HepG2 (cell line): ENCODE measurements around the gene PRSS27. TPM values are rescaled to one million over a fixed set of nuclear protein-coding genes. Genes with fewer than 3 reads are reported as not detected.

Experiments used
- CHCHD3 ChIP-seq: sonication (generic); formaldehyde crosslinking; IDR thresholded peaks from 2 replicates; pipeline ENCODE4 v1.8.0; 2022; ENCODE audit warnings: mild to moderate bottlenecking, missing genetic modification reagents, moderate library complexity
- FOXA3 ChIP-seq: IDR thresholded peaks from 2 replicates; pipeline ENCODE4 v1.6.1; 2016; ENCODE audit warnings: missing genetic modification reagents, missing compliant biosample characterization
- JUNB ChIP-seq: sonication (generic); formaldehyde crosslinking; IDR thresholded peaks from 2 replicates; pipeline ENCODE4 v1.8.0; 2022; ENCODE audit warnings: missing genetic modification reagents, mild to moderate bottlenecking, borderline replicate concordance
- JUND ChIP-seq: sonication (generic); formaldehyde crosslinking; IDR thresholded peaks from 2 replicates; pipeline ENCODE4 v1.8.0; 2022; ENCODE audit warnings: mild to moderate bottlenecking, missing genetic modification reagents
- KDM1A ChIP-seq: IDR thresholded peaks from 2 replicates; pipeline ENCODE4 v1.6.1; 2016; ENCODE audit warnings: missing compliant biosample characterization
- KLF9 ChIP-seq: IDR thresholded peaks from 2 replicates; pipeline ENCODE4 v1.6.1; 2016; ENCODE audit warnings: low read depth
- MAF1 ChIP-seq: sonication (generic); formaldehyde crosslinking; IDR thresholded peaks from 2 replicates; pipeline ENCODE4 v1.5.0; 2020; ENCODE audit warnings: missing genetic modification reagents, borderline replicate concordance
- MATR3 ChIP-seq: sonication (generic); formaldehyde crosslinking; IDR thresholded peaks from 2 replicates; pipeline ENCODE4 v1.4.0; 2020; ENCODE audit warnings: missing genetic modification reagents
- MED8 ChIP-seq: sonication (generic); formaldehyde crosslinking; IDR thresholded peaks from 2 replicates; pipeline ENCODE4 v1.8.1; 2023; ENCODE audit warnings: mild to moderate bottlenecking, missing genetic modification reagents; ENCODE audit not compliant: insufficient replicate concordance
- RNF2 ChIP-seq: fragments of 450-650 bp; conservative IDR thresholded peaks from 2 replicates; pipeline ENCODE4 v1.6.1; 2016; ENCODE audit warnings: low read depth
- SAP130 ChIP-seq: IDR thresholded peaks from 2 replicates; pipeline ENCODE4 v1.6.1; 2016; ENCODE audit warnings: low read depth
- SIN3B ChIP-seq: fragments of 150-350 bp; IDR thresholded peaks from 2 replicates; pipeline ENCODE4 v1.6.1; 2014; ENCODE audit warnings: low read length
- ZNF225 ChIP-seq: sonication (generic); formaldehyde crosslinking; IDR thresholded peaks from 2 replicates; pipeline ENCODE4 v1.4.0; 2020; ENCODE audit warnings: mild to moderate bottlenecking, missing genetic modification reagents
- ZNF317 ChIP-seq: sonication (generic); formaldehyde crosslinking; IDR thresholded peaks from 2 replicates; pipeline ENCODE4 v1.5.0; 2020; ENCODE audit warnings: mild to moderate bottlenecking, missing genetic modification reagents
- ZNF614 ChIP-seq: IDR thresholded peaks from 2 replicates; pipeline ENCODE4 v1.6.1; 2018; ENCODE audit warnings: missing biosample characterization, missing genetic modification reagents, inconsistent platforms, borderline replicate concordance
- ZNF747 ChIP-seq: sonication (generic); formaldehyde crosslinking; IDR thresholded peaks from 2 replicates; pipeline ENCODE4 v1.8.1; 2023; ENCODE audit warnings: missing genetic modification reagents, mild to moderate bottlenecking, borderline replicate concordance
- ZNF768 ChIP-seq: sonication (generic); formaldehyde crosslinking; IDR thresholded peaks from 2 replicates; pipeline ENCODE4 v1.4.0; 2020; ENCODE audit warnings: missing genetic modification reagents
- ZNF839 ChIP-seq: sonication (generic); formaldehyde crosslinking; IDR thresholded peaks from 2 replicates; pipeline ENCODE4 v1.4.0; 2020; ENCODE audit warnings: missing genetic modification reagents, mild to moderate bottlenecking, borderline replicate concordance
- ZSCAN30 ChIP-seq: sonication (generic); formaldehyde crosslinking; IDR thresholded peaks from 2 replicates; pipeline ENCODE4 v1.5.0; 2020; ENCODE audit warnings: mild to moderate bottlenecking, missing genetic modification reagents
- polyA plus RNA-seq, 8 experiments: library from polyadenylated mRNA; depleted of rRNA in 3 of 8; stranded (reverse) in 7 of 8; unstranded in 1 of 8; fragments of >200 nt; fragmentation: Illumina TruSeq in 4 of 8; extraction: Trizol in 4 of 8; gene quantifications; 2 replicates each; pipeline versions ENCODE4 v1.2.1 to v1.2.3, GENCODE V29; 2011 to 2016; ENCODE audit warnings: low read depth in 4 of 8, missing spikeins in 1 of 8, mixed read lengths in 1 of 8; ENCODE audit not compliant: insufficient read depth in 1 of 8
- total RNA-seq, 5 experiments: library from RNA; depleted of rRNA; stranded (reverse); fragments of >200 nt; fragmentation: Illumina TruSeq; extraction: Trizol; gene quantifications; 2 replicates each; pipeline ENCODE4 v1.2.3, GENCODE V29; 2016; ENCODE audit warnings: low read depth in 1 of 5
- TF ChIP-seq, protein P1 (sequence below): sonication (generic); formaldehyde crosslinking; IDR thresholded peaks from 2 replicates; pipeline ENCODE4 v1.5.0; 2020; ENCODE audit warnings: missing genetic modification reagents
- TF ChIP-seq, protein P2 (sequence below): IDR thresholded peaks from 2 replicates; pipeline ENCODE4 v1.6.1; 2018; ENCODE audit warnings: missing genetic modification reagents
- TF ChIP-seq, protein P3 (sequence below): sonication (generic); formaldehyde crosslinking; IDR thresholded peaks from 2 replicates; pipeline ENCODE4 v1.5.0; 2020; ENCODE audit warnings: mild to moderate bottlenecking, missing genetic modification reagents, borderline replicate concordance
- TF ChIP-seq, protein P4 (sequence below): sonication (generic); formaldehyde crosslinking; conservative IDR thresholded peaks from 2 replicates; pipeline ENCODE4 v1.4.0; 2020; ENCODE audit warnings: missing genetic modification reagents

Gene PRSS27
- total and polyA plus RNA-seq, 2 of the 13 experiments (the other 11 are each of a cell fraction or from before 2014, with no cell fraction given) = 0.20 to 0.73 TPM

DNA sequence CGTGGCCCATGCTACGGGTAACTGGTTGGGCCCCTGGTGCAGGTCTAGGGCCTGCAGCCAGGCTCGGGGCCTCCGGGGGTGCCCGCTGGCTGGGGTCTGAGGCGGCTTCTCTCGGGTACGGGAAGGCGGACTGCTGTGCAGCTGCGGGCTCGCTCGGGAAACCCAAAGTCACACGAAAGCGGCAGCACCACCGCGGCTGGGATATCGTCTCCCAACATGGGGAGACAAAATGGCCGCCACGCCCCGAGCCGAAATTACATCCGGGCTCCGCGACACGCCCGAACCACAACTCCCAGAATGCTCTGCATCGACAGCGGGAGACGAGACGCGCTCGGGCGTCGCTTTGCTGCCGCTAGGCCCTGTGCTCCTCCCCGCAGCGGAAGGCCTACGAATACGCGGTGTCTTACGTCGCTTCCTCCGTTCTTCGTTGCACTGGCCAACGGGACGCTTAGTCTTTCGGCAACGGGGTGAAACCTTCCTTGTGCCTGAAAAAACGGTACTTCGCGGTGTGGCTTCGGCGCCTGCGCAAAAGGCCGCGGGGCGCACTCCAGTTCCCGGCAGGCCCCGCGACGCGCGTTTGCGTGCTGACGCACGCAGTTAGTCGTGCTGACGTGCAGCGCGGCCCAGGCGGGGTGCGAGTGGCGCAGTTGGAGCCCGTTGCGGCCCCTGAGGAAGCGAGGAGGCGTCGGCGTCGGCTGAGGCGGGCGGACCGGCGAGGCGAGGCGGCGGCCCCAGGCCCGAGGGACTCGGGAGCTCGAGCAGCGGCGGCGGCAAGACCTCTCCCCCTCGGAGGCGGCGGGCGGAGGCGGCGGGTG, 32.2 kb upstream of the PRSS27 start, which contains the start of gene SRRM2 (continued):
- no peak; the same call in 1 of the 2 replicates for TF ChIP-seq ZSCAN30 (CRISPR knock-in tag)
- TF ChIP-seq JUNB = no peak
- TF ChIP-seq ZNF839 (CRISPR knock-in tag) = no peak
- no peak for TF ChIP-seq KLF9 (CRISPR knock-in tag)
- TF ChIP-seq CHCHD3 (CRISPR knock-in tag) = peak; percentile 59; the same call in 1 of the 2 replicates
- peak; percentile 96 for TF ChIP-seq RNF2
- no peak for TF ChIP-seq KDM1A (CRISPR knock-in tag)
- no peak; the same call in 1 of the 2 replicates for TF ChIP-seq ZNF747 (CRISPR knock-in tag)
- no peak; the same call in 1 of the 2 replicates for TF ChIP-seq ZNF614 (CRISPR knock-in tag)
- TF ChIP-seq, protein P1, sequence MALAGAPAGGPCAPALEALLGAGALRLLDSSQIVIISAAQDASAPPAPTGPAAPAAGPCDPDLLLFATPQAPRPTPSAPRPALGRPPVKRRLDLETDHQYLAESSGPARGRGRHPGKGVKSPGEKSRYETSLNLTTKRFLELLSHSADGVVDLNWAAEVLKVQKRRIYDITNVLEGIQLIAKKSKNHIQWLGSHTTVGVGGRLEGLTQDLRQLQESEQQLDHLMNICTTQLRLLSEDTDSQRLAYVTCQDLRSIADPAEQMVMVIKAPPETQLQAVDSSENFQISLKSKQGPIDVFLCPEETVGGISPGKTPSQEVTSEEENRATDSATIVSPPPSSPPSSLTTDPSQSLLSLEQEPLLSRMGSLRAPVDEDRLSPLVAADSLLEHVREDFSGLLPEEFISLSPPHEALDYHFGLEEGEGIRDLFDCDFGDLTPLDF (CRISPR knock-in tag) = peak; percentile 74
- no peak for TF ChIP-seq MED8
- TF ChIP-seq, protein P2, sequence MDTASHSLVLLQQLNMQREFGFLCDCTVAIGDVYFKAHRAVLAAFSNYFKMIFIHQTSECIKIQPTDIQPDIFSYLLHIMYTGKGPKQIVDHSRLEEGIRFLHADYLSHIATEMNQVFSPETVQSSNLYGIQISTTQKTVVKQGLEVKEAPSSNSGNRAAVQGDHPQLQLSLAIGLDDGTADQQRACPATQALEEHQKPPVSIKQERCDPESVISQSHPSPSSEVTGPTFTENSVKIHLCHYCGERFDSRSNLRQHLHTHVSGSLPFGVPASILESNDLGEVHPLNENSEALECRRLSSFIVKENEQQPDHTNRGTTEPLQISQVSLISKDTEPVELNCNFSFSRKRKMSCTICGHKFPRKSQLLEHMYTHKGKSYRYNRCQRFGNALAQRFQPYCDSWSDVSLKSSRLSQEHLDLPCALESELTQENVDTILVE (CRISPR knock-in tag) = peak; percentile 84; the same call in 1 of the 2 replicates
- peak; percentile 60 for TF ChIP-seq SAP130
- no peak for TF ChIP-seq ZNF225 (CRISPR knock-in tag)
- TF ChIP-seq, protein P3, sequence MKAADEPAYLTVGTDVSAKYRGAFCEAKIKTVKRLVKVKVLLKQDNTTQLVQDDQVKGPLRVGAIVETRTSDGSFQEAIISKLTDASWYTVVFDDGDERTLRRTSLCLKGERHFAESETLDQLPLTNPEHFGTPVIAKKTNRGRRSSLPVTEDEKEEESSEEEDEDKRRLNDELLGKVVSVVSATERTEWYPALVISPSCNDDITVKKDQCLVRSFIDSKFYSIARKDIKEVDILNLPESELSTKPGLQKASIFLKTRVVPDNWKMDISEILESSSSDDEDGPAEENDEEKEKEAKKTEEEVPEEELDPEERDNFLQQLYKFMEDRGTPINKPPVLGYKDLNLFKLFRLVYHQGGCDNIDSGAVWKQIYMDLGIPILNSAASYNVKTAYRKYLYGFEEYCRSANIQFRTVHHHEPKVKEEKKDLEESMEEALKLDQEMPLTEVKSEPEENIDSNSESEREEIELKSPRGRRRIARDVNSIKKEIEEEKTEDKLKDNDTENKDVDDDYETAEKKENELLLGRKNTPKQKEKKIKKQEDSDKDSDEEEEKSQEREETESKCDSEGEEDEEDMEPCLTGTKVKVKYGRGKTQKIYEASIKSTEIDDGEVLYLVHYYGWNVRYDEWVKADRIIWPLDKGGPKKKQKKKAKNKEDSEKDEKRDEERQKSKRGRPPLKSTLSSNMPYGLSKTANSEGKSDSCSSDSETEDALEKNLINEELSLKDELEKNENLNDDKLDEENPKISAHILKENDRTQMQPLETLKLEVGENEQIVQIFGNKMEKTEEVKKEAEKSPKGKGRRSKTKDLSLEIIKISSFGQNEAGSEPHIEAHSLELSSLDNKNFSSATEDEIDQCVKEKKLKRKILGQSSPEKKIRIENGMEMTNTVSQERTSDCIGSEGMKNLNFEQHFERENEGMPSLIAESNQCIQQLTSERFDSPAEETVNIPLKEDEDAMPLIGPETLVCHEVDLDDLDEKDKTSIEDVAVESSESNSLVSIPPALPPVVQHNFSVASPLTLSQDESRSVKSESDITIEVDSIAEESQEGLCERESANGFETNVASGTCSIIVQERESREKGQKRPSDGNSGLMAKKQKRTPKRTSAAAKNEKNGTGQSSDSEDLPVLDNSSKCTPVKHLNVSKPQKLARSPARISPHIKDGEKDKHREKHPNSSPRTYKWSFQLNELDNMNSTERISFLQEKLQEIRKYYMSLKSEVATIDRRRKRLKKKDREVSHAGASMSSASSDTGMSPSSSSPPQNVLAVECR (CRISPR knock-in tag) = peak; percentile 75
- TF ChIP-seq, protein P4, sequence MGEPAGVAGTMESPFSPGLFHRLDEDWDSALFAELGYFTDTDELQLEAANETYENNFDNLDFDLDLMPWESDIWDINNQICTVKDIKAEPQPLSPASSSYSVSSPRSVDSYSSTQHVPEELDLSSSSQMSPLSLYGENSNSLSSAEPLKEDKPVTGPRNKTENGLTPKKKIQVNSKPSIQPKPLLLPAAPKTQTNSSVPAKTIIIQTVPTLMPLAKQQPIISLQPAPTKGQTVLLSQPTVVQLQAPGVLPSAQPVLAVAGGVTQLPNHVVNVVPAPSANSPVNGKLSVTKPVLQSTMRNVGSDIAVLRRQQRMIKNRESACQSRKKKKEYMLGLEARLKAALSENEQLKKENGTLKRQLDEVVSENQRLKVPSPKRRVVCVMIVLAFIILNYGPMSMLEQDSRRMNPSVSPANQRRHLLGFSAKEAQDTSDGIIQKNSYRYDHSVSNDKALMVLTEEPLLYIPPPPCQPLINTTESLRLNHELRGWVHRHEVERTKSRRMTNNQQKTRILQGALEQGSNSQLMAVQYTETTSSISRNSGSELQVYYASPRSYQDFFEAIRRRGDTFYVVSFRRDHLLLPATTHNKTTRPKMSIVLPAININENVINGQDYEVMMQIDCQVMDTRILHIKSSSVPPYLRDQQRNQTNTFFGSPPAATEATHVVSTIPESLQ (CRISPR knock-in tag) = no peak
- peak; percentile 62 for TF ChIP-seq ZNF317 (CRISPR knock-in tag)
- no peak for TF ChIP-seq SIN3B
- peak; percentile 8 for TF ChIP-seq FOXA3 (CRISPR knock-in tag)
- no peak for TF ChIP-seq MATR3 (CRISPR knock-in tag)
- no peak; the same call in 1 of the 2 replicates for TF ChIP-seq MAF1 (CRISPR knock-in tag)
- peak; percentile 41 for TF ChIP-seq ZNF768 (CRISPR knock-in tag)
- TF ChIP-seq JUND (CRISPR knock-in tag) = no peak
